ENCODE data around the gene SCAF1. TPM values are rescaled to one million over a fixed set of nuclear protein-coding genes. Genes with fewer than 3 reads are reported as not detected.
"Not testable (repeated sequence)": the region's sequence is repeated elsewhere in the genome, so short reads cannot be mapped to it uniquely, and the experiment has no call there.

Gene SCAF1
- polyA plus RNA-seq, 3 donors = 28.4 to 44.1 (median 43.4) TPM

DNA sequence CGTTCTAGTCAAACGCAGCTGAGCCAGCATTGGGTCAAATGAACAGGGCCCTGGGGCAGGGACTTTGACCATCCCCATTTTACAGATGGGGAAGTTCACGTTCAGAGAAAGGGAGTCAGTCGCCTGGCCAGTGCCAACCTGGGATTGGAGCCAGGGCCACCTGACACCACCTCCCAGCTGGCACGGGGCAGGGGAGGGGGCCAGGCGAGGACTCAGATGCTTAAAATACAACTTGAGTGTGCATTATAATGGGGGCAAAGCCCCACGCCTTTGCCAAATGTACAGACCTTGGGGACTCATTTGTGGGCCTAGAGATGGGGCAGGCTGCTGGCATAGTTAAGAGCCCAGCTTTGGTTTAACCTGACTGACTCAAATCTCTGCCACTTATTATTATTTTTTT, 36.4 kb upstream of the SCAF1 start:
- no peak for DNase-seq (ENCODE audit: extremely low read depth in 1 of 11, low read depth in 9 of 11, low spot score in 4 of 11)

DNA sequence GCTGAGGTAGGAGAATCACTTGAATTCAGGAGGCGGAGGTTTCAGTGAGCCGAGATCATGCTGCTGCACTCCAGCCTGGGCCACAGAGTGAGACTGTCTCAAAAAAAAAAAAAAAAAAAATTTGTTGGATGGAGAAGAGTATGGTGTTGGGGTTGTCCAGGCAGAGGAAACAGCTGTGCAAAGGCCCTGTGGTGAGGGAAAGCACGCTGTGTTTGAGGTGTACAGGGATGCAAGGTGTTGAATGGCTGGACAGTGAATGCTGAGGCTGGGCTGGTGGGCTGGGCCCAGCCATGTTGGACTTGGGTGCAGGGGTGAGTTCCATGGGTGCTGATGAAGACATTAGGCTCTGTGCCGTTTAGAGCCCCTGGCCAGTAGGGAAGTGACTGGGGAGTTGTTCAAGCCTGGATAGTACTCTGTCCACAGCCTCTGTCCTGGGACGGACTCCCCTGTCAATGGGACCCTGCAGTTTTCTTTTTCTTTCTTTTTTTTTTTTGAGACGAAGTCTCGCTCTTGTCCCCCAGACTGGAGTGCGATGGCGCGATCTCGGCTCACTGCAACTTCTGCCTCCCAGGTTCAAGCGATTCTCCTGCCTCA, 32.4 kb upstream of the SCAF1 start:
- DNase-seq (ENCODE audit: extremely low read depth in 1 of 11, low read depth in 9 of 11, low spot score in 4 of 11) = no peak

DNA sequence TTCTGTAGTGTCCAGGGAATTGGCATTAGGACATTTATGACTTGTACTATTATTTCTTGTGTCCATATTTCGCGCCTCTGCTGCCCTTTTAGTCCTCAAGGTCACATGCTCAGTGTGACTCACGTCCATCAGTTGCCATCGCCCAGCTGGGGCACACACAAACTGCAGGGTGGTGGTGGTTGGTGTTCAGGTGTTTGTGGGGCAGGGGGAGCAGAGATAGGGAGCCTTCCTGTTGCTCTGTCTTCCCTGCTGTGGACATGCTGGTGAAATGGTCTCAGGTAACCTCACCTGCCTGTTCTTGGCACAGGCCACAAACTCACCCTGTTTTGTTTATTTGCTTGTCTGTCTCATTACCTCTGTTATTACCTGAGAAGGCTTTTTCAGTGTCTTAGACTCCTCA, 28.6 kb upstream of the SCAF1 start:
- DNase-seq (ENCODE audit: extremely low read depth in 1 of 11, low read depth in 9 of 11, low spot score in 4 of 11) = no peak

DNA sequence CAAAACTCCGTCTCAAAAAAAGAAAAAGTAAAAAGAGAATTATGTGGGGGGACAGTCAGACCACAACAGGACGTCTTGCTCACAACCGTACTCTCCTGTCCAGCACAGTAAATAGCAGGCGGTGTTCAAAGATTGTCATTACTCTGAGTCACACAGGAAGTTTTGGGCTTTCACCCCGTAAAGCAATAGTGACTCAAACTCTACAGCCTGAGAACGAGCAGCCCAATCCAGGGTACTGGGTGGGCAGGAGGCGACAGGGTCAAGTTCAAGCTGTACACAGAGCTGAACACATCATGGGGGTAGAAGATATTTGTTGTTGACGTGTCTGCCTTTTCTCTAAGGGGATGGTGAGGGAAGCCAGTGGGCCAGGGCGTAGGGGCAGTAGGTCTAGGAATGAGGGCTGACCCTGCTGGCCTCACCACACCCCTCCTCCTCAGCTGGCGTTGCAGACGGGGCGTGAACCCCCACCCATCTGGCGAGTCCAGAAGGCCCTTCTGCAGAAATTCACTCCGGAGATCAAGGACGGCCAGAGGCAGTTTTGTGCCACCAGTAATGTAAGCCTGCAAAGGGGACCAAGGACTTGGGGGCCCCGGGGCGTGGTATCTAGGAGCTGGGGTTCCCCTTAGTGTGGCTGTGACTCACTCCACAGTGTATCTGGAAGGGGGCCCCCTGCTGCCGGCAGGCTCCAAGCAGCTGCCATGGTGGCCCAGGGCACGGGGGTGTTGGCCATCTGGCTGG, 27.7 kb upstream of the SCAF1 start:
- DNase-seq (ENCODE audit: extremely low read depth in 1 of 11, low read depth in 9 of 11, low spot score in 4 of 11) = no peak

DNA sequence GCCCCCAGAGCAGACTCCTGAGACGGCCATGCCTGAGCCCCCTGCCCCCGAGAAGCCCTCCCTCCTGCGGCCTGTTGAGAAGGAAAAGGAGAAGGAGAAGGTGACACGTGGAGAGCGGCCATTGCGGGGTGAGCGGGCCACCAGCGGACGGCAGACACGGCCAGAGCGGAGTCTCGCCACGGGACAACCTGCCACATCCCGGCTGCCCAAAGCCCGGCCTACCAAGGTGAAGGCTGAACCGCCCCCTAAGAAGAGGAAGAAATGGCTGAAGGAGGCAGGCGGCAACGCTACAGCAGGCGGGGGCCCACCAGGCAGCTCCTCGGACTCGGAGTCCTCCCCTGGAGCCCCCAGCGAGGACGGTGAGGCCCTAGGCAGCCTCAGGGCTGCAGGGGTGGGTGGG, 26.1 kb upstream of the SCAF1 start:
- DNase-seq (ENCODE audit: extremely low read depth in 1 of 11, low read depth in 9 of 11, low spot score in 4 of 11) = no peak

DNA sequence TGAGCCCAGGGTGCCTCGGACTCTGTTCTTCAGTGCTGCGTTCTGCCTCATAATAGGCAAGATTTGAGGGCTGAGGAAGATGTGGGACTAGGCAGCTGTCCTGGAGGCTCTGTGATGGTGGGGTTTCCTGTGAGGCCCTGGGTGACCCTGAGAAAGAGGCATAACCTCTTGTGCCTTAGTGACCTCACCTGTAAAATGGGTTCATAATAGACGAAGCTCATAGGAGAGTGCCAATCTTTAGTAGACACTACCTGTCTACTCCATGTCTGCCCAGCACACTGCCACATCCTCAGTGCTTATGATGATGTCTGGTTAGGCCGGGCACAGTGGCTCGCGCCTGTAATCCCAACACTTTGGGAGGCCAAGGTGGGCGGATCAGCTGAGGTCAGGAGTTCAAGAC, 25.5 kb upstream of the SCAF1 start:
- no peak for DNase-seq (ENCODE audit: extremely low read depth in 1 of 11, low read depth in 9 of 11, low spot score in 4 of 11)

DNA sequence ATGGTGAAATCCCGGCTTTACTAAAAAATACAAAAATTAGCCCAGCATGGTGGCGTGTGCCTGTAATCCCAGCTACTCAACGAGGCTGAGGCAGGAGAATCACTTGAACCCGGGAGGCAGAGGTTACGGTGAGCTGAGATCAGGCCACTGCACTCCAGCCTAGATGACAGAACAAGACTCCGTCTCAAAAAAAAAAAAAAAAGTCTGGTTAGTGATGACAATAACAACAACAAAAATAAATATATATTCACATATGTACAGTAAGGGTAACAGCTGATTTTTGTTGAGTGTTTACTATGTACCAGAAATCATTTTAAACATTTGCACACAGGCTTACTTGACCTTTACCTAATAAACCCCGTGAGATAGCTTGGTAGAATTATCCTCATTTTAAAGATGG, 25.1 kb upstream of the SCAF1 start:
- DNase-seq (ENCODE audit: extremely low read depth in 1 of 11, low read depth in 9 of 11, low spot score in 4 of 11) = no peak

DNA sequence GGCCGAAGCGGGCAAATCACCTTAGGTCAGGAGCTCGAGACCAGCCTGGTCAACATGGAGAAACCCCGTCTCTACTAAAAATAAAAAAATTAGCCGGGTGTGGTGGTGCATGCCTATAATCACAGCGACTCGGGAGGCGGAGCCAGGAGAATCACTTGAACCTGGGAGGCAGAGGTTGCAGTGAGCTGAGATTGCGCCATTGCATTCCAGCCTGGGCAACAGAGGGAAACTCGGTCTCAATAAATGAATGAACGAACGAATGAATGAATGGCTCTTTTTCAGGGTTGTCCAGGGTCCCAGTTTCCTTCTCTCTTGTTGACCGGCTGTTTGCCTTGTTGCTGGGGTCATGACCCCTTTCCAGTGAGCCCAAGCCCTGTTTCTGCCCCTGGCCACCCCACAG, 24.1 kb upstream of the SCAF1 start:
- not testable (repeated sequence) for DNase-seq (ENCODE audit: extremely low read depth in 1 of 11, low read depth in 9 of 11, low spot score in 4 of 11)

DNA sequence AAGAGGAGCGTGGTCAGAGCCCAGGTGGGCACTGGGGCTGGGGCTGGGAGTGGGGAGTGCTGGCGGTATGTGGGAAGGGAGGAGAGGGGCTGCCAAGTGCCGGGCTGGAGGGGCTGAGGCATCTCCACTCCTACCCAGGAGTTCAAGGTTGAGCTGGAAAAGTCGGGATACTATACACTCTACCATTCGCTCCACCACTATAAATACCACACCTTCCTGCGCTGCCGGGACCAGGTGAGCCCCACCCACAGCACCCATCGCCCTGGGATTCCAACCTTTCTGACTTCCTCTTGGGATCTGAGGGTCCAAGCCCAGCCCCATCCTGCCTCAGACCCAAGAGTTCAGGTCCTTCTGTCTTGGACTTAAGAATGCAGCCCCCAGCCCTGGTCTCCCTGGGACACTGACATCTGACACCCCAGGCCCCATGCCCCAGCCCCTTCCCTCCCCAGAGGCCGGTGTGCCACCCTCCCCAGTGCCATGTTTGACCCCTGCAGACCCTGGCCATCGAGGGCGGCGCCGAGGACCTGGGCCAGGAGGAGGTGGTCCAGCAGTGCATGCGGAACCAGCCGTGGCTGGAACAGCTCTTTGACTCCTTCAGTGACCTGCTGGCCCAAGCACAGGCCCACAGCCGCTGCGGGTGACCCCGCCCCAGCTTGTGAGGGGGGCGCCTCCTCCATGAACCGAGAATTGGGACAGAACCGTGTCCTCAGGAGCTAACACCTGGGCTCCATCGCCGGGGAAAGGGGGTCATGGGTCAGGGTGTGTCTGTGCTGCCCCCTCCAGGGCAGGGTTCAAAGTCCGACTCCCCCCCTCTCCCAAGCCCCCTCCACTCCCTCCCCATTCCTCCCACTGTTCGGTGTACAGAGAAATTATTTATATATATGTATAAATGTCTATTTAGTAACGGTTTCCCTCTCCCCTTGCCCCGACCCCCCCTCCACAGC, 16.8 kb upstream of the SCAF1 start:
- DNase-seq (ENCODE audit: extremely low read depth in 1 of 11, low read depth in 9 of 11, low spot score in 4 of 11) = no peak

DNA sequence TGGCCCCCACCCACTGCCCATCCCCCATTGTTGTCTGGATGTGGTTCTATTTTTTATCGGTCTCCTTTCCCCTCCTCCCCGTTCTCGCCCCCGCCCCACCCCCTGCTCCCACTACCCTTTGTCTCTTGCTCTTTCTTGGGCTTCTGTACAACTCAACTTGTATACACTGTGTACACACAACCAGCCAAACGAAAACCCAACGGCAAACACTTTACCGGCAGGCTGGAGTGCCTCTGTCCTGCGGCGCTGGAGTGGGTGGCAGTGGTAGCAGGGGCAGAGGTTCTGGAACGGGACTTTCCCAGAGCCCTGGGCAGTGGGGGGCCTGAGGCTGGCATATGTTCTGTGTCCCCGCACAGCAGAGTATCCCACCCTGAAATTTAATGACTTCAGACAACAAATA, 15.8 kb upstream of the SCAF1 start:
- DNase-seq (ENCODE audit: extremely low read depth in 1 of 11, low read depth in 9 of 11, low spot score in 4 of 11) = no peak

DNA sequence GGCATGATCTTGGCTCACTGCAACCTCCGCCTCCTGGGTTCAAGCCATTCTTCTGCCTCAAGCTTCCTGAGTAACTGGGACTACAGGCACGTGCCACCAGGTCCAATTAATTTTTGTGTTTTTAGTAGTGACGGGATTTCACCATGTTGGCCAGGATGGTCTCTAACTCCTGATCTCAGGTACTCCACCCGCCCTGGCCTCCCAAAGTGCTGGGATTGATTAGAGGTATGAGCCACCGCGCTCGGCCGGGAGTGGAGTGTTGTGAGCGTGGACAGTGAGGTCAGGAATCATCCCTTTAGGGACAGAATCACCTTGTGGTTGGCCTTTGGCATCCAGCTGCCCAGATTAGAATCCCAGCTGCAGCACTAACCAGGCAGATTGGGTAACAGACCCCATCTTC, 12.3 kb upstream of the SCAF1 start:
- DNase-seq (ENCODE audit: extremely low read depth in 1 of 11, low read depth in 9 of 11, low spot score in 4 of 11) = no peak

DNA sequence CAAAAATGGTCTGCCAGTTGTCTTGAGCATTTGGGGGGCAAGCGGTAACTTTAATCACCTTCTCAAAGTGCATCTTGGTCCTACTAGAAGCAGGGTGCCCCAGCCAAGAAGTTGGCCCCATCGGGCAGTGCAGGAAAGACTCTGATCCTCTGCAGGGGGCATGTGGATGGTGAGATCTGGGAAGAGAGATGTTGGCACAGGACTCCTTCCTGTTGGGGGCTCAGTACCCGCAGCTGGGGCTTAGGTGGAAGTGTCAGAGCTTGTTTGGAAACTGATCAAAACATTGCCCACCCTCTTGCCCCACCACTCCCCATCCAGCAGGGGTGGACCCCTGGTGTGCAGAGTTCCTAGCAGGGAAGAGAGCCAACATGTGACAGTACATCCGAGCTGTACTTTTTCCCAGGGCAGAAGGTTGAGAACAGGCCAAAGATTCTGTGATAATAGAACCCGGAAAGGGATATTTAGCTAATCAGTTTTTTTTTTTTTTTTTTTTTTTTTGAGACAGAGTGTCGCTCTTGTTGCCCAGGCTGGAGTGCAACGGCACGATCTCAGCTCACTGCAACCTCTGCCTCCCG, 10.9 kb upstream of the SCAF1 start:
- DNase-seq (ENCODE audit: extremely low read depth in 1 of 11, low read depth in 9 of 11, low spot score in 4 of 11) = no peak

DNA sequence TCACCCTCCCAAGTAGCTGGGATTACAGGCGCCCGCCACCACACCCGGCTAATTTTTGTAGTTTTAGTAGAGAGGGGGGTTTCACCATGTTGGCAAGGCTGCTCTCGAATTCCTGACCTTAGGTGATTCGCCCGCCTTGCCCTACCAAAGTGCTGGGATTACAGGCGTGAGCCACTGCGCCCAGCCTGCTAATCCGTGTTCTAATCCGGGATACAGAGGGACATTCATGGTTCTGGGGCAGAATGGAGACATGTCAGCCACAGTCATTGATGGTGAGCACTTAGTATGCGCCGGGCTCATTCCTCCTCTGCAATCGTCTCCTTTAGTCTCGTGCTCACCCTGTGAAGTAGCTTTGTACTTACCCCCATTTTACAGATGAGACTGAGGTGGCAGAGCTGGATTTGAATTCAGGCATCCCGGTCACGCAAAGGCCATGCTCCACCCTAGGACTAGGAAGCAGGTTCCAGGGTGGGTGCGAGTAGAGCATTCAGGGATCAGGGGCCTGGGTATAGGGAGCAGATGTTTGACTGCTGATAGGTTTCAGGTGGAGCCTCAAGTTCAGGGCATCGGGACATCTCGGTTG, 10.3 kb upstream of the SCAF1 start:
- DNase-seq (ENCODE audit: extremely low read depth in 1 of 11, low read depth in 9 of 11, low spot score in 4 of 11) = no peak

DNA sequence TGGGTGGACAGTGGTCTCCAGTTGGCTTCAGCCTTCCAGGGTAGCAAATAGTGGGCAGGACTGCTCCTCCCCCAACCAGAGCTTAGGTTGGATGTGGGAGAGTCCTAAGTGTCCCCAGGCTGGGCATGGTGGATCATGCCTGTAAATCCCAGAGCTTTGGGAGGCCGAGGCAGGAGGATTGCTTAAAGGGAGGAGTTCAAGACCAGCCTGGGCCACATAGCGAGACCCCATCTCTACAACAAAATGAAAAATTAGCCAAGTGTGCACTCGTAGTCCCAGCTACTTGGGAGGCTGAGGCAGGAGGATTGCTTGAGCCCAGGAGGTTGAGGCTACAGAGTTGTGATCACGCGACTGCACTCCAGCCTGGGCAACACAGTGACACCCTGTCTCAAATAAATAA, 9.4 kb upstream of the SCAF1 start:
- DNase-seq (ENCODE audit: extremely low read depth in 1 of 11, low read depth in 9 of 11, low spot score in 4 of 11) = no peak

DNA sequence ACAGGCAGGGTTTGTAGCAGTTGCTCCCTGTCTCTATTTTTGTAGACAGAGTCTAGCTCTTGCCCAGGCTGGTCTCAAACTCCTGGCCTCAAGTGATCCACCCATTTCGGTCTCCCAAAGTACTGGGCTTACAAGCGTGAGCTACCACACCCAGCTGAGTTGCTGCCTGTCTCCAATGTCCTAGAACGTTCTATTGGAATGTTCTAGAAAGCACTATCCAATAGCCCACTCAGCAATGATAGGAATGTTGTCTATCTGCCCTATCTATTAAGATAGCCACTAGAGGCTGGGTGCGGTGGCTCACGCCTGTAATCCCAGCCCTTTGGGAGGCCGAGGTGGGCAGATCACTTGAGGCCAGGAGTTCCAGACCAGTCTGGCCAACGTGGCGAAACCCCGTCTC, 8.7 kb upstream of the SCAF1 start:
- not testable (repeated sequence) for DNase-seq (ENCODE audit: extremely low read depth in 1 of 11, low read depth in 9 of 11, low spot score in 4 of 11)

DNA sequence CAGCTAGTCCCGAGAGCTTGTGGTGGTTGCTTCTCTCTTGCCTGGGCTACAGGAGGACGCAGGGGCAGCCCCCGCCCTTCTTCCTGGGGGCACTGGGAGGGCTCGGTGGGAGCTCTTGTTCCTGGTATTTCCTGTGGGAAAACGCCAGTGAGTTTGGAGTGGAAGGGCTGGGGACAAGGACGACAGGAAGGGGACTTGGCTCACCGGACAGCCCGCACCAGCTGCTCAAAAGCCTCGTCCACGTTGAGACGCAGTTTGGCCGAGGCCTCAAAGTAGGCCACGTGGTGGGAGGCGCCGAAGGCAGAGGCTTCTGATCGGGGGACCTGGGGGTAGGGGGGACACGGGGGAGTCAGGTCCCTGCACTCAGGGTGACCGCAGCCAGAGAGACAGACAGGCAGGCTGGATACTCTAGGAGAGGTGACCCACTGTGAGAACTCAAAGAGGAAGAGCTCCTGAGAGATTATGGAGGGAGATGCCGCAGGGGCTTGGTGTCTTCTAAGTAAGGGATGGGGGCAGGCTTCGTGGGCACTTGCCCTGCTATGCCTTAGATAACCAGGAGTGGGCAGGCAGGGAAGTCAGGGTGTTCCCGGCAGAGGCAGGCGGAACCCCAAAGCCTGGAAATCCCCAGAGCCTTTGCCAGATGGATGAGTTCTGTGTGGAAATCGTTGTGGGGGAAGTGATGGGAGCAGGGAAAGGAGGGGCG, 6.3 kb upstream of the SCAF1 start:
- DNase-seq (ENCODE audit: extremely low read depth in 1 of 11, low read depth in 9 of 11, low spot score in 4 of 11) = no peak

DNA sequence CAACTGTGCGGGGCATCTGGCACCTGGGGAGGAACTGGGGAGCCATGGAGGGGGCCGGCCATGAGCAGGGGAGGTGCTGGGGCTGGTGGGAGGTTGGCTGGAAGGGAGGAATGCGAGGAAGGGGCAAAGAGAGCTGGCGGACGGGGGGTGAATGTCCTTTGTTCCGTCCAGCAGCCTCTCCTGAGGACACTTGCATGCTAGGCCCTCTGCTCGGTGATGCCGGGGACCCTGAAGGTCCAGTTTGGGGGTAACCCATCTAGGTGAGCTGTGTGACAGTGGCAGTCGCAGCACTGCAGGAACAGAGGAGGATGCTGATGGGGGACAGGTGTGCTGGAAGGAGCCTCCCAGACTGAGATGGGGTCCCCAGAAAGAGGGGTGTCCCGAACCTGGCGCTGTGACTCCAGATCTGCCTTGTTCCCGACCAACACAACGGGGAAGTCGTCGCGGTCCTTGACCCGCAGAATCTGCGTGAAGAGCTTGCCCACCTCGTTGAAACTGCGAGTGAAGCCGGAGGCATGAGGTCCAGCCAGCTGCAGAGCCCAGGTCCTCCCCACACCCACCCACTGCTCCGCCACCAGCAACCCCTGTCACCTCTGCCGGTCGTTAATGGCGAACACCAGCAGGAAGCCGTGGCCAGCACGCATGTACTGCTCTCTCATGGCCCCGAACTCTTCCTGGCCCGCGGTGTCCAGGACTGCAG, 5.6 kb upstream of the SCAF1 start:
- no peak for DNase-seq (ENCODE audit: extremely low read depth in 1 of 11, low read depth in 9 of 11, low spot score in 4 of 11)
